OCI-LY1 (cell line): ENCODE results near the gene FBN1.

Experiments
- H2AFZ ChIP-seq: fragments of 200-600 bp; sonication (generic), shearing (Covaris generic); 2 replicates; pipeline ENCODE4 v1.6.0; 2014; ENCODE audit warnings: antibody characterized with exemption, mild to moderate bottlenecking, low read length
- H3F3A ChIP-seq: fragments of 200-600 bp; sonication (generic), shearing (Covaris generic); 2 replicates; pipeline ENCODE4 v1.6.0; 2014; ENCODE audit warnings: mild to moderate bottlenecking, antibody characterized with exemption, low read length, moderate library complexity; ENCODE audit not compliant: insufficient read depth
- H3K27ac ChIP-seq: fragments of 200-600 bp; sonication (generic); 2 replicates; pipeline ENCODE4 v1.5.1; 2014; ENCODE audit warnings: low read length, mixed run types, mild to moderate bottlenecking, low read depth; ENCODE audit not compliant: poor library complexity, severe bottlenecking
- H3K27me3 ChIP-seq: fragments of 200-600 bp; sonication (generic); 2 replicates; pipeline ENCODE4 v1.6.0; 2014; ENCODE audit warnings: antibody characterized with exemption, mild to moderate bottlenecking, low read length, moderate library complexity; ENCODE audit not compliant: insufficient read depth
- H3K36me3 ChIP-seq: fragments of 200-600 bp; sonication (generic); 2 replicates; pipeline ENCODE4 v1.6.1; 2014; ENCODE audit warnings: mild to moderate bottlenecking, antibody characterized with exemption, low read length, moderate library complexity, mixed read lengths; ENCODE audit not compliant: insufficient read depth
- H3K4me1 ChIP-seq: fragments of 200-600 bp; sonication (generic); 2 replicates; pipeline ENCODE4 v1.5.1; 2014; ENCODE audit warnings: mild to moderate bottlenecking, low read length, moderate library complexity; ENCODE audit not compliant: insufficient read depth, severe bottlenecking
- H3K4me2 ChIP-seq: fragments of 200-600 bp; sonication (generic), shearing (Covaris generic); 2 replicates; pipeline ENCODE4 v1.6.1; 2014; ENCODE audit warnings: low read length
- H3K4me3 ChIP-seq: fragments of 200-600 bp; sonication (generic); 2 replicates; pipeline ENCODE4 v1.5.1; 2014; ENCODE audit warnings: low read length, low read depth, mild to moderate bottlenecking, mixed read lengths; ENCODE audit not compliant: poor library complexity, severe bottlenecking
- H3K79me2 ChIP-seq: fragments of 200-600 bp; shearing (Covaris generic); 2 replicates; pipeline ENCODE4 v1.6.1; 2016; ENCODE audit warnings: mixed run types, low read length, mixed read lengths; ENCODE audit not compliant: insufficient read depth
- H3K9ac ChIP-seq: fragments of 200-600 bp; sonication (generic), shearing (Covaris generic); 2 replicates; pipeline ENCODE4 v1.6.1; 2014; ENCODE audit warnings: mild to moderate bottlenecking, low read length, mixed read lengths
- H3K9me2 ChIP-seq: fragments of 200-600 bp; sonication (generic), shearing (Covaris generic); 2 replicates; pipeline ENCODE4 v1.6.1; 2014; ENCODE audit warnings: low read depth, mild to moderate bottlenecking, low read length, mixed read lengths
- H3K9me3 ChIP-seq: fragments of 200-600 bp; shearing (Covaris generic); 2 replicates; pipeline ENCODE4 v1.6.1; 2014; ENCODE audit warnings: low read length, mixed read lengths
- H4K20me1 ChIP-seq: fragments of 200-600 bp; sonication (generic), shearing (Covaris generic); 2 replicates; pipeline ENCODE4 v1.6.0; 2016; ENCODE audit warnings: mild to moderate bottlenecking, low read length; ENCODE audit not compliant: insufficient read depth
- CTCF ChIP-seq: fragments of 200-600 bp; sonication (generic), shearing (Covaris generic); IDR thresholded peaks from 2 replicates; pipeline ENCODE4 v1.5.1; 2017; ENCODE audit warnings: mild to moderate bottlenecking, antibody characterized with exemption, low read length, moderate library complexity, mixed read lengths
- EZH2 ChIP-seq: fragments of 200-600 bp; sonication (generic), shearing (Covaris generic); IDR thresholded peaks from 2 replicates; pipeline ENCODE4 v1.8.0; 2017; ENCODE audit warnings: borderline replicate concordance, mixed run types, mild to moderate bottlenecking, antibody characterized with exemption, low read length, moderate library complexity, mixed read lengths

Gene FBN1

GRCh38 chr15:48650931-48651330 lies 5.4 kb upstream of the FBN1 start:
- Histone ChIP-seq H3K79me2 (no peaks in the 10 kb centered on the region), H3F3A (no peaks in the 10 kb centered on the region), H3K9ac (no peak overlapping the region), H3K36me3 (no peaks in the 10 kb centered on the region), H4K20me1 (no peaks in the 10 kb centered on the region), H3K9me3 (no peaks in the 10 kb centered on the region), H3K27ac (no peak overlapping the region), H2AFZ (no peak overlapping the region), H3K4me1 (no peaks in the 10 kb centered on the region), H3K27me3 (no peaks in the 10 kb centered on the region), H3K4me2 (no peak overlapping the region), H3K4me3 (no peak overlapping the region), H3K9me2 (no peaks in the 10 kb centered on the region)
- TF ChIP-seq CTCF (no peak), EZH2 (no peak)

GRCh38 chr15:48647962-48648361 lies 2.5 kb upstream of the FBN1 start:
- Histone ChIP-seq H3K4me1 (no peaks in the 10 kb centered on the region), H3K9me3 (no peaks in the 10 kb centered on the region), H3K4me3 (no peak overlapping the region), H3K36me3 (no peaks in the 10 kb centered on the region), H3K9me2 (no peaks in the 10 kb centered on the region), H4K20me1 (no peaks in the 10 kb centered on the region), H2AFZ (no peak overlapping the region), H3K79me2 (no peaks in the 10 kb centered on the region), H3F3A (no peaks in the 10 kb centered on the region), H3K27me3 (no peaks in the 10 kb centered on the region), H3K27ac (no peak overlapping the region), H3K9ac (no peak overlapping the region), H3K4me2 (no peak overlapping the region)
- TF ChIP-seq CTCF = no peak
- TF ChIP-seq EZH2 = no peak

GRCh38 chr15:48646331-48646730 lies 822 bp upstream of the FBN1 start:
- H3K9me2 ChIP-seq = no peaks in the 10 kb centered on the region
- H3F3A ChIP-seq = no peaks in the 10 kb centered on the region
- no peaks in the 10 kb centered on the region for H3K9me3 ChIP-seq
- no peaks in the 10 kb centered on the region for H3K79me2 ChIP-seq
- H3K27ac ChIP-seq = no peak overlapping the region
- H3K36me3 ChIP-seq = no peaks in the 10 kb centered on the region
- H3K4me2 ChIP-seq = no peak overlapping the region
- no peak overlapping the region for H3K4me3 ChIP-seq
- no peaks in the 10 kb centered on the region for H3K4me1 ChIP-seq
- H3K27me3 ChIP-seq = no peaks in the 10 kb centered on the region
- no peak overlapping the region for H2AFZ ChIP-seq
- no peak for TF ChIP-seq CTCF
- no peak for TF ChIP-seq EZH2
- no peak overlapping the region for H3K9ac ChIP-seq
- H4K20me1 ChIP-seq = no peaks in the 10 kb centered on the region
